ENCODE data around the gene CAPZA3. TPM values are rescaled to one million over a fixed set of nuclear protein-coding genes. Genes with fewer than 3 reads are reported as not detected.

The CAPZA3 gene
- total RNA-seq, 1 experiment from 2014 or later, result not detected

- no peak overlapping the region for H3K18ac ChIP-seq (ENCODE audit: insufficient read length, low read depth, low read length)
- H3K9me3 ChIP-seq (ENCODE audit: control insufficient read depth, low read depth, low read length), result no peaks in the 10 kb centered on the region
- no peak overlapping the region for H3K4me3 Mint-ChIP-seq
- H3K79me2 ChIP-seq (ENCODE audit: insufficient read depth, low read length), result no peaks in the 10 kb centered on the region
- H3K14ac ChIP-seq (ENCODE audit: insufficient read depth, low read length), result no peak overlapping the region
- no peak overlapping the region for H4K8ac ChIP-seq (replicated peaks; ENCODE audit: insufficient read length, low read depth, low read length)
- H2BK15ac ChIP-seq (ENCODE audit: low read depth, low read length), result no peak overlapping the region
- H2BK120ac ChIP-seq (ENCODE audit: low read depth, low read length, poor library complexity, severe bottlenecking), result no peak overlapping the region
- H3K4ac ChIP-seq (ENCODE audit: low read depth, low read length), result no peak overlapping the region
- H3K23me2 ChIP-seq (ENCODE audit: insufficient read length, low read depth, low read length, poor library complexity, severe bottlenecking), result no peaks in the 10 kb centered on the region
- no peak overlapping the region for H2BK20ac ChIP-seq (ENCODE audit: low read depth, low read length, poor library complexity, severe bottlenecking)
- H3K4me2 ChIP-seq (ENCODE audit: insufficient read depth, insufficient read length, low read length), result no peak overlapping the region
- no peak overlapping the region for H2AK5ac ChIP-seq (ENCODE audit: insufficient read length, low read length)
- no peaks in the 10 kb centered on the region for H3K27me3 Mint-ChIP-seq (ENCODE audit: low read depth)
- H4K5ac ChIP-seq (ENCODE audit: insufficient read length, low read depth, low read length), result no peak overlapping the region
- H3K79me1 ChIP-seq (ENCODE audit: insufficient read depth, low read depth, low read length, poor library complexity, severe bottlenecking), result no peaks in the 10 kb centered on the region
- no CpG with 5 or more reads among the region's 1 CpG for WGBS (ENCODE audit: extremely low coverage, insufficient read length, low lambda C conversion rate)
- no peak overlapping the region for H3K9ac ChIP-seq (ENCODE audit: extremely low read depth, insufficient read length, low read length)
- no peak for TF ChIP-seq CTCF (conservative IDR thresholded peaks at IDR 0.05)
- H3K36me3 Mint-ChIP-seq (ENCODE audit: insufficient read depth in 1 of 3, low read depth in 3 of 3), result no peaks in the 10 kb centered on the region
- H2AFZ ChIP-seq (ENCODE audit: low read length), result no peak overlapping the region
- no peak overlapping the region for H2BK5ac ChIP-seq (ENCODE audit: insufficient read length, low read length)
- no peak overlapping the region for H3K23ac ChIP-seq (ENCODE audit: insufficient read length, low read depth, low read length)
- no peak overlapping the region for H3K56ac ChIP-seq (ENCODE audit: insufficient read length, low read depth, low read length)
- no peaks in the 10 kb centered on the region for H3K9me3 Mint-ChIP-seq
- H3T11ph ChIP-seq (ENCODE audit: low read length), result no peak overlapping the region
- no peaks in the 10 kb centered on the region for H3K4me1 ChIP-seq (ENCODE audit: insufficient read depth, low read length)
- H3K27ac Mint-ChIP-seq, result no peak overlapping the region
- no peak overlapping the region for H4K91ac ChIP-seq (ENCODE audit: insufficient read length, low read depth, low read length)
- no peak overlapping the region for H3K27ac ChIP-seq (ENCODE audit: insufficient read length, low read depth, low read length)
- H4K20me1 ChIP-seq (ENCODE audit: control insufficient read depth, insufficient read depth, insufficient read length), result no peaks in the 10 kb centered on the region
- peaks cover 0 to 3% of the 10 kb centered on the region in 2 experiments; a peak in 1 of 4 replicates for H3K4me1 Mint-ChIP-seq
- H3K27me3 ChIP-seq (ENCODE audit: insufficient read depth, low read length), result no peaks in the 10 kb centered on the region
- no peak overlapping the region for H2BK12ac ChIP-seq (ENCODE audit: insufficient read length, low read depth, low read length)
- no peak for DNase-seq
These were observed 21.7 kb upstream of the CAPZA3 start for GRCh38 chr12:18716236-18716635.
